MCF 10A (cell line): ENCODE data around the gene SLC15A1. TPM values are rescaled to one million over a fixed set of nuclear protein-coding genes. Genes with fewer than 3 reads are reported as not detected.

Experiments
- BruUV-seq: library from RNA; stranded (reverse); fragments of 400-500 nt; replicated peaks from 2 replicates; lab custom pipeline; 2021; lab: Mats Ljungman, UMichigan
- CTCF ChIA-PET: fragments of 300-600 bp; sonication (Branson Sonifier 250); formaldehyde crosslinking; extraction: SDS; loops from one replicate; lab custom pipeline; 2021; ENCODE audit warnings: antibody characterized with exemption, inconsistent platforms; lab: Yijun Ruan, JAX
- POLR2A ChIA-PET: fragments of 300-600, 350-650 bp; sonication (Branson Sonifier 250); formaldehyde crosslinking; extraction: SDS; loops from one replicate; lab custom pipeline; 2020; ENCODE audit warnings: antibody characterized with exemption, inconsistent platforms; lab: Yijun Ruan, JAX
- DNase-seq: peaks from one replicate; pipeline ENCODE4 v3.0.0-alpha.2; 2018; ENCODE audit not compliant: unreplicated experiment
- H3K27ac Mint-ChIP-seq: one replicate; pipeline ENCODE4 v1.8.0; 2022; ENCODE audit warnings: mild to moderate bottlenecking, low read depth, mixed read lengths; ENCODE audit not compliant: unreplicated experiment
- H3K27me3 Mint-ChIP-seq: one replicate; pipeline ENCODE4 v1.8.0; 2022; ENCODE audit warnings: mixed read lengths; ENCODE audit not compliant: insufficient read depth, unreplicated experiment
- H3K36me3 Mint-ChIP-seq: one replicate; pipeline ENCODE4 v1.8.0; 2022; ENCODE audit warnings: mild to moderate bottlenecking, moderate library complexity, mixed read lengths; ENCODE audit not compliant: insufficient read depth, unreplicated experiment
- H3K4me1 Mint-ChIP-seq: one replicate; pipeline ENCODE4 v1.8.0; 2022; ENCODE audit warnings: mixed read lengths; ENCODE audit not compliant: insufficient read depth, unreplicated experiment
- H3K4me3 Mint-ChIP-seq: one replicate; pipeline ENCODE4 v1.8.0; 2022; ENCODE audit warnings: mild to moderate bottlenecking, moderate library complexity, mixed read lengths; ENCODE audit not compliant: unreplicated experiment
- H3K9me3 Mint-ChIP-seq: one replicate; pipeline ENCODE4 v1.8.0; 2022; ENCODE audit warnings: mixed read lengths; ENCODE audit not compliant: unreplicated experiment
- intact Hi-C: fragments of 100-400 bp; cut with micrococcal nuclease; formaldehyde crosslinking; loops from 2 replicates; pipeline ENCODE4 v1.14.1; 2022
- total RNA-seq: library from RNA; stranded (reverse); gene quantifications from 2 replicates; pipeline ENCODE4 v1.2.3, GENCODE V29; 2022
- TF ChIP-seq, protein P1 (sequence below): fragments of 200-600 bp; IDR thresholded peaks from one replicate; pipeline ENCODE4 v1.8.0; 2022; ENCODE audit warnings: antibody characterized with exemption, mild to moderate bottlenecking; ENCODE audit not compliant: unreplicated experiment

Gene SLC15A1
- total RNA-seq, 1 experiment from 2014 or later, result not detected

- ChIA-PET CTCF (interaction anchor here (1.0 kb wide), 1 partner anchor 25 kb away, joined by 3 read pairs; no protein-coding TSS in a partner anchor), POLR2A (interaction anchor here (0.5 kb wide), 1 partner anchor 1486 kb away, joined by 3 read pairs; no protein-coding TSS in a partner anchor)
- Mint-ChIP-seq H3K4me1 (no peaks in the 10 kb centered on the region), H3K27me3 (no peaks in the 10 kb centered on the region), H3K27ac (no peak overlapping the region), H3K36me3 (no peaks in the 10 kb centered on the region), H3K9me3 (no peaks in the 10 kb centered on the region), H3K4me3 (no peak overlapping the region)
- BruUV-seq, result no TSS peak
- TF ChIP-seq, protein P1, sequence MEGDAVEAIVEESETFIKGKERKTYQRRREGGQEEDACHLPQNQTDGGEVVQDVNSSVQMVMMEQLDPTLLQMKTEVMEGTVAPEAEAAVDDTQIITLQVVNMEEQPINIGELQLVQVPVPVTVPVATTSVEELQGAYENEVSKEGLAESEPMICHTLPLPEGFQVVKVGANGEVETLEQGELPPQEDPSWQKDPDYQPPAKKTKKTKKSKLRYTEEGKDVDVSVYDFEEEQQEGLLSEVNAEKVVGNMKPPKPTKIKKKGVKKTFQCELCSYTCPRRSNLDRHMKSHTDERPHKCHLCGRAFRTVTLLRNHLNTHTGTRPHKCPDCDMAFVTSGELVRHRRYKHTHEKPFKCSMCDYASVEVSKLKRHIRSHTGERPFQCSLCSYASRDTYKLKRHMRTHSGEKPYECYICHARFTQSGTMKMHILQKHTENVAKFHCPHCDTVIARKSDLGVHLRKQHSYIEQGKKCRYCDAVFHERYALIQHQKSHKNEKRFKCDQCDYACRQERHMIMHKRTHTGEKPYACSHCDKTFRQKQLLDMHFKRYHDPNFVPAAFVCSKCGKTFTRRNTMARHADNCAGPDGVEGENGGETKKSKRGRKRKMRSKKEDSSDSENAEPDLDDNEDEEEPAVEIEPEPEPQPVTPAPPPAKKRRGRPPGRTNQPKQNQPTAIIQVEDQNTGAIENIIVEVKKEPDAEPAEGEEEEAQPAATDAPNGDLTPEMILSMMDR, result no peak
- intact Hi-C loops, result no loop called here
- DNase-seq, result no peak
Measured at GRCh38 chr13:98721825-98722510, 30.5 kb downstream of the SLC15A1 start.

GRCh38 chr13:98719527-98720250, 32.8 kb downstream of the SLC15A1 start:
- Mint-ChIP-seq H3K9me3 (no peaks in the 10 kb centered on the region), H3K4me1 (no peaks in the 10 kb centered on the region), H3K27me3 (no peaks in the 10 kb centered on the region), H3K27ac (no peak overlapping the region), H3K36me3 (no peaks in the 10 kb centered on the region), H3K4me3 (no peak overlapping the region)
- ChIA-PET POLR2A (interaction anchor here (0.7 kb wide), 1 partner anchor 638 kb away, joined by 3 read pairs; no protein-coding TSS in a partner anchor), CTCF (interaction anchor here (0.5 to 0.6 kb wide), 2 partner anchors 716 to 871 kb away, joined by 3 read pairs; no protein-coding TSS in a partner anchor)
- TF ChIP-seq, protein P1, result no peak
- no peak for DNase-seq
- BruUV-seq, result no TSS peak
- intact Hi-C loops, result no loop called here

GRCh38 chr13:98717891-98718290, 34.6 kb downstream of the SLC15A1 start:
- DNase-seq, result no peak
- ChIA-PET POLR2A (no interaction called here), CTCF (interaction anchor here (0.6 kb wide), 1 partner anchor 409 kb away, joined by 4 read pairs; no protein-coding TSS in a partner anchor)
- intact Hi-C loops, result no loop called here
- no TSS peak for BruUV-seq
- Mint-ChIP-seq H3K36me3 (no peaks in the 10 kb centered on the region), H3K4me1 (no peaks in the 10 kb centered on the region), H3K9me3 (no peaks in the 10 kb centered on the region), H3K27me3 (no peaks in the 10 kb centered on the region), H3K4me3 (no peak overlapping the region), H3K27ac (no peak overlapping the region)
- TF ChIP-seq, protein P1, result no peak

DNA sequence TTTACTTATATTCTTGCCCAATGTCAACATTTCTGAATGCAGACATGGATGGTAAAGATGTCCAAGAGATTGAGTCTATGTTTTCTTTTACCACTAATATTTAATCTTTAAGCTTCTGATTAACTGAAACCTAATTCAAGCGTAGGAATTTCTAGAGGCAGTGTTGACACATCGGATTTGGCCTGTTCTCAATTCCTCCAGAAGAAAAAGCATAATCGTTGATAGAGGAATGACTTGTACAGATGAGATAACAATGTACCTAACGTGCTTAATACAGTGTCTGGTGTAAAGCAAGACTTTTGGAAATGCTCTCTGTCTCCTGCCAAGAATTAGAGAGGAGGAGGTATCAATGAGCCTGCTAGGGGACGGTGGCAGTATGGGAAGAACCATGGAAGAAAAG, 35.2 kb downstream of the SLC15A1 start:
- H3K4me3 Mint-ChIP-seq, result no peak overlapping the region
- no peaks in the 10 kb centered on the region for H3K4me1 Mint-ChIP-seq
- TF ChIP-seq, protein P1, result no peak
- H3K27me3 Mint-ChIP-seq, result no peaks in the 10 kb centered on the region
- no TSS peak for BruUV-seq
- H3K9me3 Mint-ChIP-seq, result no peaks in the 10 kb centered on the region
- H3K27ac Mint-ChIP-seq, result no peak overlapping the region
- intact Hi-C loops, result no loop called here
- DNase-seq, result no peak
- ChIA-PET CTCF (interaction anchor here (1.0 kb wide), 1 partner anchor 13 kb away, joined by 3 read pairs; no protein-coding TSS in a partner anchor), POLR2A (no interaction called here)
- H3K36me3 Mint-ChIP-seq, result no peaks in the 10 kb centered on the region
